ENCODE measurements around the gene TPRG1.

GRCh38 chr3:189167027-189167766 is 4.6 kb upstream of the TPRG1 start:
- no peak for TF ChIP-seq CTCF (IDR thresholded peaks at IDR 0.05)
- no peak for TF ChIP-seq POLR2A (IDR thresholded peaks at IDR 0.05)

Measured in Peyer's patch (tissue), 4 donors.